ENCODE data around the gene ST6GALNAC6.
A peak's percentile ranks its signal among the peaks of the same experiment; 100 is the strongest.

- TF ChIP-seq, protein P1, sequence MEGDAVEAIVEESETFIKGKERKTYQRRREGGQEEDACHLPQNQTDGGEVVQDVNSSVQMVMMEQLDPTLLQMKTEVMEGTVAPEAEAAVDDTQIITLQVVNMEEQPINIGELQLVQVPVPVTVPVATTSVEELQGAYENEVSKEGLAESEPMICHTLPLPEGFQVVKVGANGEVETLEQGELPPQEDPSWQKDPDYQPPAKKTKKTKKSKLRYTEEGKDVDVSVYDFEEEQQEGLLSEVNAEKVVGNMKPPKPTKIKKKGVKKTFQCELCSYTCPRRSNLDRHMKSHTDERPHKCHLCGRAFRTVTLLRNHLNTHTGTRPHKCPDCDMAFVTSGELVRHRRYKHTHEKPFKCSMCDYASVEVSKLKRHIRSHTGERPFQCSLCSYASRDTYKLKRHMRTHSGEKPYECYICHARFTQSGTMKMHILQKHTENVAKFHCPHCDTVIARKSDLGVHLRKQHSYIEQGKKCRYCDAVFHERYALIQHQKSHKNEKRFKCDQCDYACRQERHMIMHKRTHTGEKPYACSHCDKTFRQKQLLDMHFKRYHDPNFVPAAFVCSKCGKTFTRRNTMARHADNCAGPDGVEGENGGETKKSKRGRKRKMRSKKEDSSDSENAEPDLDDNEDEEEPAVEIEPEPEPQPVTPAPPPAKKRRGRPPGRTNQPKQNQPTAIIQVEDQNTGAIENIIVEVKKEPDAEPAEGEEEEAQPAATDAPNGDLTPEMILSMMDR (IDR thresholded peaks at IDR 0.05): peak; percentile 84 to 97 (median 88)
- no peak for TF ChIP-seq POLR2A (IDR thresholded peaks at IDR 0.05)
Measured at GRCh38 chr9:127943731-127944144, 44.3 kb upstream of the ST6GALNAC6 start.

Measured in heart left ventricle (tissue), 13 donors.